Activated T-helper 17 cell treated with anti-CD3 and anti-CD28 coated beads, Interleukin-2, amount 50 U/mL, for 72 hours (primary cell): ENCODE results near the gene STRA8. TPM values are rescaled to one million over a fixed set of nuclear protein-coding genes. Genes with fewer than 3 reads are reported as not detected.
A peak's percentile ranks its signal among the peaks of the same experiment; 100 is the strongest.
"Not testable (repeated sequence)": the region's sequence is repeated elsewhere in the genome, so short reads cannot be mapped to it uniquely, and the experiment has no call there.

Experiments
- ATAC-seq: fragments of 150-1000 bp; cut with Tn5 transposase; replicated peaks from 2 replicates; pipeline ENCODE4 v1.10.0; 2021; ENCODE audit warnings: mild to moderate bottlenecking, moderate library complexity
- H3K27ac Mint-ChIP-seq: one replicate; pipeline ENCODE4 v1.8.0; 2022; ENCODE audit warnings: mixed read lengths
- H3K27me3 Mint-ChIP-seq: one replicate; pipeline ENCODE4 v1.8.0; 2022; ENCODE audit warnings: mixed read lengths
- H3K36me3 Mint-ChIP-seq: one replicate; pipeline ENCODE4 v1.8.0; 2022; ENCODE audit warnings: low read depth, mild to moderate bottlenecking, mixed read lengths
- H3K4me1 Mint-ChIP-seq: one replicate; pipeline ENCODE4 v1.8.0; 2022; ENCODE audit warnings: mixed read lengths
- H3K4me3 Mint-ChIP-seq: one replicate; pipeline ENCODE4 v1.8.0; 2022; ENCODE audit warnings: mild to moderate bottlenecking, mixed read lengths
- H3K9me3 Mint-ChIP-seq: one replicate; pipeline ENCODE4 v1.8.0; 2022; ENCODE audit warnings: mixed read lengths
- total RNA-seq, 2 donors: library from RNA; stranded (reverse); gene quantifications; one replicate each; pipeline ENCODE4 v1.2.3, GENCODE V29; 2022

Gene STRA8
- total RNA-seq, 2 donors from 2014 or later: not detected

DNA sequence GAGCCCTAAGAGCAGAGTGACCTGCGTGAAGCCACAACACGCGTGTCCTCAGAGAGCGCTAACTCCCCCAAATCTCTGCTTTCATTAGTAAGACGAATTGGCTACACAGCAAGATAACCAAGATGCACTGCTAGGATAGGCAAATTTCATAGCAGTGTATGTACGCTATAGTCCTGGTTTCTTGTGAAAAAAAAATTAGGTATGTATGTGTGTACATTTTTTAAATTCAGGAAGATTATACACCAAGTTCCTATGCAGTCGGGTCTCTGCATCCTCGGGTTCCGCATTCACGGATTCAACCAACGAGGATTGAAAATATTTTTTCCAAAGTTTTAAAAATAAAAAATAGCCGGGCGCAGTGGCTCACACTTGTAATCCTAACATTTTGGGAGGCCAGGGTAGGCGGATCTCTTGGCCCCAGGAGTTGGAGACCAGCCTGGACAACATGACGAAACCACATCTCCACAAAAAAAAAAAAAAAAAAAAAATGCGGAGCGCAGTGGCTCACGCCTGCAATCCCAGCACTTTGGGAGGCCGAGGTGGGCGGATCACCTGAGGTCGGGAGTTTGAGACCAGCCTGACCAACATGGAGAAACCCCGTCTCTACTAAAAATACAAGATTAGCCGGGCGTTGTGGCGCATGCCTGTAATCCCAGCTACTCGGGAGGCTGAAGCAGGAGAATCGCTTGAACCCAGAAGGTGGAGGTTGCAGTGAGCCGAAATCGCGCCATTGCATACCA, 21.5 kb upstream of the STRA8 start:
- Mint-ChIP-seq H3K4me3 (peak overlapping the region; percentile 88), H3K4me1 (peaks cover 10% of the 10 kb centered on the region), H3K27ac (peak overlapping the region; percentile 79)
- not testable (repeated sequence) for H3K36me3 Mint-ChIP-seq, H3K9me3 Mint-ChIP-seq, H3K27me3 Mint-ChIP-seq, ATAC-seq

DNA sequence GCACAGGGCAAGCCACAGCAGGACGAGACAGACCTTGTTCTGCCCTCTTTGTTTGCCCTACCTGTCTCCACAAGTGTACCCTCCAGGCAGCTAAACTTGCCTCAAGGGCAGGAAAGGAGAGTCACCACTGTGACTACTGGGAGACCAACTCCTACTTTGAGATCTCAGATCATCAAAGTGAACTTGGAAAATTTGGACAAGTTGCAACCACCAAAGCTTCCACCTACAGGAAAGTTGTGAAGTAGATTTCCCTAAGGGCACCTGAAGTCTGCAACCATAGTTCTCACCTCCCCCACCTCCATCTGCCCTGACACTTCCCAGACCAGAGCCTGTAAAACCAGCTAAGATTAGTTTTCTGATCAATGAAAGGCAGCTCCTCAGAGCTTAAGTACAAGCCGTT, 19.8 kb upstream of the STRA8 start:
- Mint-ChIP-seq H3K27me3 (peaks cover 4% of the 10 kb centered on the region), H3K27ac (no peak overlapping the region), H3K4me3 (no peak overlapping the region), H3K36me3 (no peaks in the 10 kb centered on the region), H3K4me1 (no peaks in the 10 kb centered on the region), H3K9me3 (no peaks in the 10 kb centered on the region)
- ATAC-seq: no peak

DNA sequence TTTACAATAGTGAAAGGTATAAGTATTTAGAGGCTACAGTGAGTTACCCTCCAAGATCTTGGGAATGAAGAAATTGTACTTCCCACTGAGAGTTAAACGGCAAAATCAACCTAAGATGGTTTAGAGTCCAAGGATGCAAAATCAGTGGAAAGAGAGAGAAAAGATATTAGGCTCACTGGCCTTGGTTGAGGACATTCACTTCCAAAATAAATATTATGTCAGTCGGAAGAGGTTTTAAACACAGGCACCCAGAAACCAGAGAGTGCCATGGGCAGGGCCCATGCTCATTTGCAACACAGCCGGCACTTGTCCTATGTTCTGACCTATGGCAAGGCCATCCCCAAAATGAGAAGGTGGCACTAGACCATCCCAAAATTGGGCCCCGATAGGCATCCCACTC, 18.5 kb upstream of the STRA8 start:
- Mint-ChIP-seq H3K27me3 (peaks cover 4% of the 10 kb centered on the region), H3K4me1 (no peaks in the 10 kb centered on the region), H3K36me3 (no peaks in the 10 kb centered on the region), H3K9me3 (no peaks in the 10 kb centered on the region), H3K4me3 (no peak overlapping the region), H3K27ac (no peak overlapping the region)
- ATAC-seq: no peak

DNA sequence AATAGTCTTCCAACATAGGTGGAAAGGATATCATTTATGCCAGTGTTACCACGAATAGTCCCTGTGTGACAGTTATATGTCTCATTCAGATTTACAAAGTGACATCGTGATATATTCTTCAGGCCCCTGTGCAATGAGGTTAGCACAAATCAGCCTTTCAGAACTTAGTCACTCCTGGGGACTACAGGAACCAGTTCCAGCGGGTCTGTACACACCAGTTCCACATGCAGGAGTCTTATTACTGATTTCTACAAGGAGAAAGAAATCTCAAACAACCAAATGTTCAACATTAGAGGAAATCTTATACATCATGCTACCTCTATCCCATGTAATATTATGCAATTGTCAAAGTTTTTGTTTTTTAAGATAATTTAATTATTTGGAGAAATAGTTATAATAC, 17.9 kb upstream of the STRA8 start:
- peaks cover 4% of the 10 kb centered on the region for H3K27me3 Mint-ChIP-seq
- H3K4me1 Mint-ChIP-seq: no peaks in the 10 kb centered on the region
- H3K9me3 Mint-ChIP-seq: no peaks in the 10 kb centered on the region
- no peak for ATAC-seq
- H3K36me3 Mint-ChIP-seq: no peaks in the 10 kb centered on the region
- H3K4me3 Mint-ChIP-seq: no peak overlapping the region
- no peak overlapping the region for H3K27ac Mint-ChIP-seq

DNA sequence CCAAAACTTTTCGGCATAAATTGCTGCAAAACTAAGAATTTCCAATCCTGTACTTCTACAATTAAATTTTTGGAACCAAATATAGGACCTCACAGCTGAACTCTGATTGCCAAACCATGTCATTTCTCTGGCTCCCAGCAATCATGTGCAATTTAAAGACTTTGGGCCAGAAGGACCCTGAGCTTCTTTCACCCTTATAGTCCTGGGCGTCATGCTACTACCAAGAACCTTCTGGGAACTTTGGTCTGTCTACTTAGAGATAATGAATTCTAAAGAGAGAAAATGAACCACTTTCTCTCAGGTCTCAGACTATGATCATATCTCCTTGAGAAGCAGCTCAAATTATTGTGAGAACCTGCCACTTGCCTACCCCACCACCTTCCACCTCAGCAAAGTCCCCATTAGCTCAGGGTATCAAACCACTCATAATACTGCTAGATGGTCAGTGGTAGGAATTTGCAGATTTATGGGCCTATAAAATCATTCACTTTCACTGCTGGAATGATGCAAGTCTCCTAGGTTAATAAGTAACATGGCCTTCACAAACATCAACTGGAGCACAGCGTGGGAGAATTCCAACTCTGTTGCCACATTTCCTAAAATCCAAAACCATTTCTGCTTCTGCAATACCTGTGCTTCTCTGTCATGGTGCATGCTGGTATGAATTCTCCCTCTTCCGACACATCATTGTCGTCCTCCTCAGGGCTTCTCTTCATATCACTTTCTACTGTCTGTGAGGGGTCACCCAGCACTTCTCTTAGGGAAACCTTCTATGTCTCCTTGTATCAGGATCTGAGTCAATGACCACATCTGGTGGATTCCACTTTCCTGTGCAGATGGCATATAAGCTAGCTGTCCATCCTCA, 15.8 kb upstream of the STRA8 start:
- H3K27me3 Mint-ChIP-seq: peaks cover 4% of the 10 kb centered on the region
- no peaks in the 10 kb centered on the region for H3K9me3 Mint-ChIP-seq
- H3K36me3 Mint-ChIP-seq: no peaks in the 10 kb centered on the region
- no peak for ATAC-seq
- no peak overlapping the region for H3K4me3 Mint-ChIP-seq
- no peak overlapping the region for H3K27ac Mint-ChIP-seq
- no peaks in the 10 kb centered on the region for H3K4me1 Mint-ChIP-seq

DNA sequence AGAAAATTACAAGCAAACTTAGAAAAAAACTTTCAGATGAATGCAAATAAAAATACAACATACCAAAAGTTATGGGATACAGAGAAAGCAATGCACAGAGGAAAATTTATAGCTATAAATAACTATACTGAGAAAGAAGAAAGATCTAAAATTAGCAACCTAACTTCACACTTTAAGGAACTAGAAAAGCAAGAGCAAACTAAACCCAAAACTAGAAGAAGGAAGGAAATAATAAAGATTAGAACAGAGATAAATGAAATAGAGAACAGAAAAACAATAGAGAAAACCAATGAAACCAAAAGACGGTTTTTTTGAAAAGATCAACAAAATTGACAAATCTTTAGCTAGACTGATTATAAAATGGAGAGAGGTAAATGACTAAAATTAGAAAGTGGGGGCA, 9.6 kb upstream of the STRA8 start:
- Mint-ChIP-seq H3K27me3 (no peaks in the 10 kb centered on the region), H3K4me1 (peaks cover 7% of the 10 kb centered on the region), H3K36me3 (no peaks in the 10 kb centered on the region)

DNA sequence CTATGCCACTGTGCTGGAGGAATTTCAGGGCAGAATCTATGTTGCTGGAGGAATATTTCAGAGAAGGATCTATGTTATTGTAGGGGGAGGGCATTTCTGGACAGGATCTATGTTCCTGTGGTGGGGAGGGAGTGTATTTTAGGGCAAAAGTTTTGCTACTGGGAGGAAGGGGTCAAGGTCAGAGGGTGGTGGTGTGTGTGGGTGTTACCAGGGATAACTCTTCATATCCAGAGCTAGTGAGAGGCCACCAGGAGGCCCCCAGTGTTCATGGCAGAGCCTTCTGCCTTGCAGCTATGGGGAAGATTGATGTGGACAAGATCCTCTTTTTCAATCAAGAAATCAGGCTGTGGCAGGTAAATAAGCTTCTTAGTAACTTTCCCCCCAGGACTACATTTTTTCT, 2.0 kb upstream of the STRA8 start:
- H3K4me3 Mint-ChIP-seq: no peak overlapping the region
- no peaks in the 10 kb centered on the region for H3K9me3 Mint-ChIP-seq
- H3K4me1 Mint-ChIP-seq: peaks cover under 1% of the 10 kb centered on the region
- no peaks in the 10 kb centered on the region for H3K36me3 Mint-ChIP-seq
- no peak overlapping the region for H3K27ac Mint-ChIP-seq
- ATAC-seq: no peak
- no peaks in the 10 kb centered on the region for H3K27me3 Mint-ChIP-seq

More for the DNA sequence above, 9.6 kb upstream of the STRA8 start:
- Mint-ChIP-seq H3K4me3 (no peak overlapping the region), H3K27ac (no peak overlapping the region), H3K9me3 (peaks cover 3% of the 10 kb centered on the region)
- ATAC-seq: no peak

DNA sequence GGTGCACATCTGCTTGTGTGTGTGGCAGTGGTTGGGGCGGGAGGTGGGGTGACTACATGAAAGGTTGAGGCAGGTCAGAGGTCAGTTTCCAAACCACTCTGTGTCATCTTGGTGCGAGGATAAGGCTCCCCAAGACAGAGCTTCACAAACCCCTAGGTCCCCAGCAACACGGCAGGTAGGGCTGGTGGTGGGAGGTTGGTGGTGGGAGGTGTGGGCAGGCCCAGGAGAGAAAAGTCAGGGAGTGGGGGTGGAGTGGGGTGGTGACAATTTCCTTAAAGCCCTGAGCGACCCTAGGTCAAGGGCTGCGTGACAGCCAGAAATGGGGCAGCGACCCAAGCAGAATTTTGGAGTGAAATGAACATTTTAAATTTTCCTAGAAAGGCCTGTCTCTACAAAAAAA, 1.6 kb upstream of the STRA8 start:
- no peaks in the 10 kb centered on the region for H3K27me3 Mint-ChIP-seq
- no peaks in the 10 kb centered on the region for H3K9me3 Mint-ChIP-seq
- H3K36me3 Mint-ChIP-seq: no peaks in the 10 kb centered on the region
- no peak overlapping the region for H3K4me3 Mint-ChIP-seq
- ATAC-seq: no peak
- peaks cover 4% of the 10 kb centered on the region for H3K4me1 Mint-ChIP-seq
- H3K27ac Mint-ChIP-seq: no peak overlapping the region

DNA sequence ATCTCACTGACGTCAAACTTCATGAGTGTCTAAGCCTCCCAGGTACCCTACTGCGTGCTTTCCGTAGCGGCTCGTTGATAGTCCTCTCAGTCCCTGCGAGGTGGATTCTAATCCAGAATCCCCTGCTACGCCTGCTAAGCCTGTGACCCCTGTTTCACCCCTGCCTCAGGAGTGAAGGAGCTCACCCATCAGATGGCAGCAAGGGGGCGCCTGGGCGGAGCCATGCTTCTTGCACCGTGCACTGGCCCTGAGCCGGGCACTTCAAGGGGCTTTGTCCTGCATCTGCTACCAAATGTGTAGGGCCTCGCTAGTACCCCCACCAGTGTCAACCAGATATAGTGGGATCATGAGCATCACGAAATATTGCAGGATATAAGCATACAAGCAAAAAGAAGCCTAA, 918 bp upstream of the STRA8 start:
- Mint-ChIP-seq H3K9me3 (no peaks in the 10 kb centered on the region), H3K36me3 (no peaks in the 10 kb centered on the region), H3K4me1 (peaks cover 4% of the 10 kb centered on the region), H3K27me3 (no peaks in the 10 kb centered on the region), H3K27ac (no peak overlapping the region), H3K4me3 (no peak overlapping the region)
- no peak for ATAC-seq

DNA sequence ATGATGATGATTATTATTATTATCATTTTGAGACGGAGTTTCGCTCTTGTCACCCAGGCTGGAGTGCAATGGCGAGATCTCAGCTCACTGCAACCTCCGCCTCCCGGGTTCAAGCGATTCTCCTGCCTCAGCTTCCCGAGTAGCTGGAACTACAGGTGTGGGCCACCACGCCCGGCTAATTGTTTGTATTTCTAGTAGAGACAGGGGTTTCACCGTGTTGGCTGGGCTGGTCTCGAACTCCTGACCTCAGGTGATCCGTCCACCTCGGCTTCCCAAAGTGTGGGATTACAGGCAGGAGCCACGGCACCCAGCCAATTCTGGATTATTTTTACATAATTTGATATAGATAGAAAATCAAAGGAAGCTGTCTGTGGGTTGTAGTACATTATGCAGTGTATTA, 457 bp downstream of the STRA8 start:
- not testable (repeated sequence) for H3K4me1 Mint-ChIP-seq, H3K36me3 Mint-ChIP-seq, H3K27me3 Mint-ChIP-seq, ATAC-seq, H3K9me3 Mint-ChIP-seq, H3K27ac Mint-ChIP-seq, H3K4me3 Mint-ChIP-seq

DNA sequence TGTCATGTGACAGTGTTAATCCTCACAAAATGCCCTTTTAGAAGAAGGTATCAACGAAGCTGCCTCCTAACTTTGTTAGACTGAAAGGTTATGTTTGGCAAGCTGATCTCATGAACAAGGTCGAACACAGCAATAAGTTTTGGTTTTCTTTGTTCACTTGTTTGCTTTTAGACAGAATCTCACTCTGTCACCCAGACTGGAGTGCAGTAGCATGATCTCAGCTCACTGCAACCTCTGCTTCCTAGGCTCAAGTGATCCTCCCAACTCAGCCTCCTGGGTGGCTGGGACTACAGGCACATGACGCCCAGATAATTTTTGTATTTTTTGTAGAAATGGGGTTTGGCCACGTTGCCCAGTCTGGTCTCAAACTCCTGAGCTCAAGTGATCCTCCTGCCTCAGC, 1.1 kb downstream of the STRA8 start:
- Mint-ChIP-seq H3K27me3 (no peaks in the 10 kb centered on the region), H3K9me3 (no peaks in the 10 kb centered on the region), H3K36me3 (no peaks in the 10 kb centered on the region), H3K4me3 (no peak overlapping the region), H3K4me1 (peaks cover 4% of the 10 kb centered on the region), H3K27ac (no peak overlapping the region)
- no peak for ATAC-seq

DNA sequence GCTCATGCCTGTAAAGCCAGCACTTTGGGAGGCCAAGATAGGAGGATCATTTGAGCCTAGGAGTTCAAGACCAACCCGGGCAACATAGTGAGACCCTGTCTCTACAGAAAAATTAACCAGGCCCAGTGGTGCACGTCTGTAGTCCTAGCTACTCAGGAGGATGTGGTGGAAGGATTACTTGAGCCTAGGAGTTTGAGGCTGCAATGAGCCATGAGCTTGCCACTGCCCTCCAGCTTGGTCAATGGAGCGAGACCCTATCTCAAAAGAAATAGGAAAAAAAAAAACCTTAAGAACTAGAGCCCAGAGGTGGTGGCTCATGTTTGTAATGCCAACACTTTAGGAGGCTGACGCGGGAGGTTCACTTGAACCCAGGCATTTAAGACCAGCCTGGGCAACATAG, 2.2 kb downstream of the STRA8 start:
- no peak overlapping the region for H3K4me3 Mint-ChIP-seq
- peaks cover 4% of the 10 kb centered on the region for H3K4me1 Mint-ChIP-seq
- H3K36me3 Mint-ChIP-seq: no peaks in the 10 kb centered on the region
- no peaks in the 10 kb centered on the region for H3K9me3 Mint-ChIP-seq
- no peak for ATAC-seq
- H3K27ac Mint-ChIP-seq: no peak overlapping the region
- H3K27me3 Mint-ChIP-seq: no peaks in the 10 kb centered on the region

DNA sequence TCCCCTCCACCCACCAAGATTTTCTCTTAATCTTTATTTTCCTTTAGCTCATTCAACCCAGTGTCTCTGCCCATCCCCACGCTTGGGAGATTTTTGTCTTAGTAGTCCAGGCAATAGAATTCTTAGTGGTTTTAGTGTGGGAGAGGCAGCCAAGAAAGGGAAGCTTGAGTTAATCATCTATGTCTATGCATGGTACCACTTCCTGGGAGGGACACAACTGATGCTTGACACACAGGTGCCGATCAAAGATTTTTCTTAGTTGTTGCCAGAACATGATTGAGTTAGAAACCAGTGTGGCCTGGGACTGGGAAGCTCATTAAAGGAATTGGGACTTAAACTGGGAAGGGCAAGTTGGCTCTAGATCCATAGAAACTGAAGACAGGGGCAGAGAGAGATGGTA, 3.1 kb downstream of the STRA8 start:
- Mint-ChIP-seq H3K36me3 (no peaks in the 10 kb centered on the region), H3K27ac (no peak overlapping the region), H3K4me3 (no peak overlapping the region)

DNA sequence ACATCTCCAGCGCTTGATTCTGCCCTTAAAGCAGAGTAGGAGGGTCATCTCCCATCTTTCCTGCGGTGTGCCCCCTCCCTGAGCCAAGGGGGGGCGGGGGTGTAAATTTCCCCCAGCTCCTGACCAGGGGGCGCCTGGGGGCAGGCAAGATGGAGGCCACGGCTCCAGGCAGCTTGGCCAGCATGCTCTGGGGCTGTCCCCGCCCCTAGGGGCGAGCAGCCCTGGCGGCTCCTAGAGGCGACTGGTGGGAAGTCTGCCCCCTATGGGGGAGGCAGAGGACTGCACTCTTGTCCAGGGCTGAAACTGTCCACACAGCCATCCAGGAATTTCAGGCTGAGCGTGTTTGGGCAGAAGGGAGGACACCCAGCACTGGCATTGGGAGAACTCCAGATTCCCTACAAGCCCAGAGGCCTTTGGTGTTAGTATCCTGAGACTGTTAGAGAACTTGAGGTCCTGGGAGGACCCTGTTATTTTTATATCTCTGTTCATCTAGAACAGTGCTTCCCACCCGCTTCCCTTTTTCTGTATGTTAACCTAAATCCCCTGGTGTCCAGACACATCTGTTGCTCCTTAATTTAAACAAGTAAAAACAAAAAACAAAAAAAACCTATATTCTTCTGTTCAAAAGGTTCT, 4.6 kb downstream of the STRA8 start:
- peaks cover 3% of the 10 kb centered on the region for H3K27me3 Mint-ChIP-seq
- peak; percentile 37 for ATAC-seq
- no peaks in the 10 kb centered on the region for H3K36me3 Mint-ChIP-seq
- no peaks in the 10 kb centered on the region for H3K9me3 Mint-ChIP-seq
- H3K27ac Mint-ChIP-seq: no peak overlapping the region
- H3K4me3 Mint-ChIP-seq: no peak overlapping the region
- peaks cover 4% of the 10 kb centered on the region for H3K4me1 Mint-ChIP-seq

More for the DNA sequence above, 3.1 kb downstream of the STRA8 start:
- no peaks in the 10 kb centered on the region for H3K9me3 Mint-ChIP-seq
- H3K27me3 Mint-ChIP-seq: peaks cover 1% of the 10 kb centered on the region
- H3K4me1 Mint-ChIP-seq: peaks cover 4% of the 10 kb centered on the region
- ATAC-seq: peak; percentile 49

DNA sequence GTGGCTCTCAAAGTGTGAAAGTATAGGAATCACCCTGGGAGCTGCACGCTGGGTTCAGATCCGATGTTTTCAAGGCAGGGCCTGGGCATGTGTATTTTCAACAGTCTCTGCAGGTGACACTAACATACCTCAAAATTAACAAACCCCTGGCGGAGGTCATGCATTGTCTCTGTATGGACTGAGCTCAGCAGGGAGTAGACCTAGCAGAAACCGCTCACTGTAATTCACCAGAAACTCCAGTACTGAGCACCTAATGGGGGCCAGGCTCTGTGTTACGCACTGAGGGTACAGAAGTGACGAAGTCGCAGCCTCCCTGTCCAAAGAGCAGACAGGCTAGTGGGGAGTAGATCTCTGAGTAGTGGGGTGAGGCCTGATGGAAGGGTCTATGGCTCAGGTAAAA, 5.6 kb downstream of the STRA8 start:
- H3K27me3 Mint-ChIP-seq: peaks cover 3% of the 10 kb centered on the region
- H3K4me3 Mint-ChIP-seq: no peak overlapping the region
- H3K4me1 Mint-ChIP-seq: peaks cover 4% of the 10 kb centered on the region
- ATAC-seq: no peak
- H3K9me3 Mint-ChIP-seq: no peaks in the 10 kb centered on the region
- no peak overlapping the region for H3K27ac Mint-ChIP-seq
- H3K36me3 Mint-ChIP-seq: no peaks in the 10 kb centered on the region
